Stomach (tissue), 4 donors: ENCODE results near the gene WDR48.

Source experiments
- CTCF ChIP-seq, 7 experiments: fragments of 450-650 bp in 4 of 7; fragments of 200-600 bp in 3 of 7; sonication (generic) in 3 of 7; IDR thresholded peaks; one replicate each; pipeline ENCODE4 v1.5.1; 2016 to 2019; ENCODE audit warnings: antibody characterized with exemption in 7 of 7, control low read depth in 2 of 7, mild to moderate bottlenecking in 1 of 7
- EP300 ChIP-seq: sonication (generic); formaldehyde crosslinking; IDR thresholded peaks from one replicate; pipeline ENCODE4 v1.6.1; 2017; ENCODE audit warnings: antibody characterized with exemption
- POLR2A ChIP-seq, 4 donors: fragments of 450-650 bp; IDR thresholded peaks; one replicate each; pipeline ENCODE4 v1.6.1; 2016; ENCODE audit warnings: antibody characterized with exemption in 4 of 4, control low read depth in 2 of 4, mild to moderate bottlenecking in 1 of 4, moderate library complexity in 1 of 4
- POLR2AphosphoS5 ChIP-seq, 3 donors: sonication (generic); formaldehyde crosslinking; IDR thresholded peaks; one replicate each; pipeline ENCODE4 v1.6.1; 2016; ENCODE audit warnings: antibody characterized with exemption in 3 of 3

- TF ChIP-seq POLR2AphosphoS5 (IDR thresholded peaks at IDR 0.05): peak; percentile 83 to 95 (median 94)
- no peak for TF ChIP-seq EP300
- no peak for TF ChIP-seq CTCF (IDR thresholded peaks at IDR 0.05)
- TF ChIP-seq POLR2A (IDR thresholded peaks at IDR 0.05): peak in 1 of 4 donors; percentile 12
These were observed 55.8 kb downstream of the WDR48 start, which contains the start of the genes GORASP1 and TTC21A for GRCh38 chr3:39107388-39108199.
